GM23248 (cell line): ENCODE measurements around the gene GNB3.

ENCODE experiments used
- EZH2 ChIP-seq: fragments of 200-600 bp; sonication (generic); IDR thresholded peaks from 2 replicates; pipeline ENCODE4 v1.6.1; 2018; ENCODE audit warnings: antibody characterized with exemption, mild to moderate bottlenecking; ENCODE audit not compliant: insufficient read depth, poor library complexity, severe bottlenecking
- EZH2phosphoT487 ChIP-seq: fragments of 200-600 bp; sonication (generic); IDR thresholded peaks from 2 replicates; pipeline ENCODE4 v1.6.1; 2018; ENCODE audit warnings: antibody characterized with exemption, moderate library complexity, mild to moderate bottlenecking, low read depth; ENCODE audit not compliant: insufficient read depth

DNA sequence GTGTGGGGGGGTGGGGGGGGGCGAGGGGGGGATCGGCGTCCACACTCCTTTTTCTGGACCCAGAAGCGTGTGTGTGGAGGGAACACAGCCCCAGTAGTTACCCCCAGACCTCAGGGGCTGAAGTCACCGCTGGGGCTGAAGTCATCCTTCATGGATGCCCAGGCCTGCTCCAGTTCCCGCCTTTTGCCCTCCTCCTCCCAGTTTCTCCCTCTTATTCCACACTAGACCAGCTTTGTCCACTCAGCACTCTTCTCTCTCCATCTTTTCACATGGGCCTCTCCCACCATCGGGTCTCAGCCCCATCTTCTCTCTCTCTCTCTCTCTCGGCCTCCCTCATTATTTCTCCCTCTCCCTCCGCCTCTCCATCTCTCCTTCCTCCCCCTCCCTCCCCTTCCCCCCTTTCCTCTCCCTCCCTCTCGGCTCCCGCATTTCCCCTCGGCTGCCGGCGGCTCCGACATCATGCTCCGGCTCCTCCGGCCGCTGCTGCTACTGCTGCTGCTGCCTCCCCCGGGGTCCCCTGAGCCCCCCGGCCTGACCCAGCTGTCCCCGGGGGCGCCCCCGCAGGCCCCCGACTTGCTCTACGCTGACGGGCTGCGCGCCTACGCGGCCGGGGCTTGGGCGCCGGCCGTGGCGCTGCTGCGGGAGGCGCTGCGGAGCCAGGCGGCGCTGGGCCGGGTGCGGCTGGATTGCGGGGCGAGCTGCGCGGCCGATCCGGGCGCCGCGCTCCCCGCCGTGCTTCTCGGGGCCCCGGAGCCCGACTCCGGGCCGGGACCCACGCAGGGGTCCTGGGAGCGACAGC lies 12.5 kb upstream of the GNB3 start, which contains the start of gene P3H3:
- TF ChIP-seq EZH2phosphoT487 (no peak), EZH2 (no peak)
